H9 (cell line): ENCODE data around the gene DDX59. TPM values are rescaled to one million over a fixed set of nuclear protein-coding genes. Genes with fewer than 3 reads are reported as not detected.

Source experiments
- DNase-seq: peaks from one replicate; pipeline ENCODE4 v3.0.0-alpha.2; 2017
- H2AFZ ChIP-seq: one replicate; pipeline ENCODE4 v1.6.1; 2013; ENCODE audit warnings: mild to moderate bottlenecking, low read length, control low read depth, moderate library complexity
- H2AK5ac ChIP-seq: 2 replicates; pipeline ENCODE4 v1.6.1; 2013; ENCODE audit warnings: low read length, control low read depth, mixed read lengths; ENCODE audit not compliant: insufficient read length
- H2BK120ac ChIP-seq: one replicate; pipeline ENCODE4 v1.6.1; 2013; ENCODE audit warnings: low read depth, mild to moderate bottlenecking, low read length, control low read depth, inconsistent platforms; ENCODE audit not compliant: poor library complexity, severe bottlenecking
- H2BK12ac ChIP-seq: 2 replicates; pipeline ENCODE4 v1.6.1; 2013; ENCODE audit warnings: low read length, control low read depth, mixed read lengths, low read depth; ENCODE audit not compliant: insufficient read length
- H2BK15ac ChIP-seq: 2 replicates; pipeline ENCODE4 v1.6.1; 2013; ENCODE audit warnings: low read depth, low read length, control low read depth
- H2BK20ac ChIP-seq: one replicate; pipeline ENCODE4 v1.6.1; 2013; ENCODE audit warnings: low read depth, mild to moderate bottlenecking, low read length, control low read depth, inconsistent platforms; ENCODE audit not compliant: poor library complexity, severe bottlenecking
- H2BK5ac ChIP-seq: 2 replicates; pipeline ENCODE4 v1.6.1; 2013; ENCODE audit warnings: low read length, control low read depth, mixed read lengths; ENCODE audit not compliant: insufficient read length
- H3K14ac ChIP-seq: 2 replicates; pipeline ENCODE4 v1.6.1; 2013; ENCODE audit warnings: low read length, control low read depth; ENCODE audit not compliant: insufficient read depth
- H3K18ac ChIP-seq: 2 replicates; pipeline ENCODE4 v1.6.1; 2013; ENCODE audit warnings: low read depth, mild to moderate bottlenecking, mixed read lengths, low read length, control low read depth; ENCODE audit not compliant: insufficient read length
- H3K23ac ChIP-seq: 2 replicates; pipeline ENCODE4 v1.6.1; 2013; ENCODE audit warnings: low read length, control low read depth, mixed read lengths, low read depth; ENCODE audit not compliant: insufficient read length
- H3K23me2 ChIP-seq: 2 replicates; pipeline ENCODE4 v1.6.1; 2013; ENCODE audit warnings: low read depth, mild to moderate bottlenecking, mixed read lengths, low read length, control low read depth; ENCODE audit not compliant: insufficient read length, poor library complexity, severe bottlenecking
- H3K27ac ChIP-seq: 2 replicates; pipeline ENCODE4 v1.5.1; 2013; ENCODE audit warnings: low read length, control low read depth, mixed read lengths, low read depth; ENCODE audit not compliant: insufficient read length
- H3K27me3 ChIP-seq: 2 replicates; pipeline ENCODE4 v1.6.1; 2013; ENCODE audit warnings: low read length, control low read depth, inconsistent platforms; ENCODE audit not compliant: insufficient read depth
- H3K4ac ChIP-seq: 2 replicates; pipeline ENCODE4 v1.6.1; 2013; ENCODE audit warnings: low read depth, mild to moderate bottlenecking, control low read depth, inconsistent platforms, low read length, moderate library complexity
- H3K4me1 ChIP-seq: 2 replicates; pipeline ENCODE4 v1.6.1; 2013; ENCODE audit warnings: low read length, control low read depth, inconsistent platforms; ENCODE audit not compliant: insufficient read depth
- H3K4me2 ChIP-seq: 2 replicates; pipeline ENCODE4 v1.6.1; 2013; ENCODE audit warnings: low read length, control low read depth, mixed read lengths; ENCODE audit not compliant: insufficient read length, insufficient read depth
- H3K56ac ChIP-seq: 2 replicates; pipeline ENCODE4 v1.6.1; 2013; ENCODE audit warnings: low read depth, mild to moderate bottlenecking, mixed read lengths, low read length, control low read depth; ENCODE audit not compliant: insufficient read length
- H3K79me1 ChIP-seq: 2 replicates; pipeline ENCODE4 v1.6.1; 2013; ENCODE audit warnings: low read depth, mild to moderate bottlenecking, moderate library complexity, low read length, control low read depth, inconsistent platforms; ENCODE audit not compliant: insufficient read depth, poor library complexity, severe bottlenecking
- H3K79me2 ChIP-seq: 2 replicates; pipeline ENCODE4 v1.6.1; 2013; ENCODE audit warnings: low read length, control low read depth, inconsistent platforms; ENCODE audit not compliant: insufficient read depth
- H3K9ac ChIP-seq: 2 replicates; pipeline ENCODE4 v1.6.1; 2013; ENCODE audit warnings: low read length, control low read depth, mixed read lengths; ENCODE audit not compliant: insufficient read length; ENCODE audit errors: extremely low read depth
- H3K9me3 ChIP-seq: one replicate; pipeline ENCODE4 v1.6.1; 2013; ENCODE audit warnings: low read depth, low read length, inconsistent platforms; ENCODE audit not compliant: control insufficient read depth
- H3T11ph ChIP-seq: one replicate; pipeline ENCODE4 v1.6.1; 2013; ENCODE audit warnings: mild to moderate bottlenecking, low read length, control low read depth, inconsistent platforms
- H4K20me1 ChIP-seq: one replicate; pipeline ENCODE4 v1.6.1; 2013; ENCODE audit not compliant: control insufficient read depth, insufficient read length, insufficient read depth
- H4K5ac ChIP-seq: 2 replicates; pipeline ENCODE4 v1.6.1; 2013; ENCODE audit warnings: low read depth, mild to moderate bottlenecking, mixed read lengths, low read length, control low read depth; ENCODE audit not compliant: insufficient read length
- H4K8ac ChIP-seq: replicated peaks from 2 replicates; pipeline ENCODE4 v1.6.1; 2013; ENCODE audit warnings: low read length, control low read depth, mixed read lengths, low read depth; ENCODE audit not compliant: insufficient read length
- H4K91ac ChIP-seq: 2 replicates; pipeline ENCODE4 v1.6.1; 2013; ENCODE audit warnings: low read depth, mild to moderate bottlenecking, moderate library complexity, mixed read lengths, low read length, control low read depth; ENCODE audit not compliant: insufficient read length
- H3K27ac Mint-ChIP-seq, 3 experiments: 2 replicates in 2 of 3; 3 replicates in 1 of 3; pipeline ENCODE4 v1.8.0; 2020 to 2021; ENCODE audit warnings: mixed read lengths in 3 of 3, mild to moderate bottlenecking in 1 of 3, moderate library complexity in 1 of 3
- H3K27me3 Mint-ChIP-seq: 2 replicates; pipeline ENCODE4 v1.8.0; 2021; ENCODE audit warnings: low read depth, mild to moderate bottlenecking, moderate library complexity, mixed read lengths
- H3K36me3 Mint-ChIP-seq, 3 experiments: 2 replicates in 2 of 3; 3 replicates in 1 of 3; pipeline ENCODE4 v1.8.0; 2020 to 2021; ENCODE audit warnings: low read depth in 3 of 3, mixed read lengths in 3 of 3; ENCODE audit not compliant: insufficient read depth in 1 of 3
- H3K4me1 Mint-ChIP-seq, 2 experiments: 2 replicates each; pipeline ENCODE4 v1.8.0; 2020; ENCODE audit warnings: mixed read lengths in 2 of 2
- H3K4me3 Mint-ChIP-seq, 2 experiments: 2 replicates in 1 of 2; 3 replicates in 1 of 2; pipeline ENCODE4 v1.8.0; 2020 to 2021; ENCODE audit warnings: mild to moderate bottlenecking in 2 of 2, mixed read lengths in 2 of 2, moderate library complexity in 1 of 2
- H3K9me3 Mint-ChIP-seq, 2 experiments: 2 replicates in 1 of 2; 3 replicates in 1 of 2; pipeline ENCODE4 v1.8.0; 2020; ENCODE audit warnings: mild to moderate bottlenecking in 2 of 2, mixed read lengths in 2 of 2, moderate library complexity in 1 of 2
- CTCF ChIP-seq: fragments of 200-600 bp; sonication (generic); conservative IDR thresholded peaks from 3 replicates; pipeline ENCODE4 v1.8.0; 2021; ENCODE audit warnings: antibody characterized with exemption, mild to moderate bottlenecking
- WGBS: extraction: QIAGEN DNeasy Blood & Tissue Kit; methylation state at CpG from one replicate; pipeline ENCODE4 v1.1.7; 2013; ENCODE audit warnings: missing lambda C conversion rate, low lambda C conversion rate, mixed read lengths; ENCODE audit not compliant: insufficient read length; ENCODE audit errors: extremely low coverage; 5-methylcytosine and 5-hydroxymethylcytosine counted together
- total RNA-seq: library from RNA; stranded (reverse); gene quantifications from 2 replicates; pipeline ENCODE4 v1.2.1, GENCODE V29; 2021

DDX59 gene
- total RNA-seq, 1 experiment from 2014 or later: 14.0 TPM

DNA sequence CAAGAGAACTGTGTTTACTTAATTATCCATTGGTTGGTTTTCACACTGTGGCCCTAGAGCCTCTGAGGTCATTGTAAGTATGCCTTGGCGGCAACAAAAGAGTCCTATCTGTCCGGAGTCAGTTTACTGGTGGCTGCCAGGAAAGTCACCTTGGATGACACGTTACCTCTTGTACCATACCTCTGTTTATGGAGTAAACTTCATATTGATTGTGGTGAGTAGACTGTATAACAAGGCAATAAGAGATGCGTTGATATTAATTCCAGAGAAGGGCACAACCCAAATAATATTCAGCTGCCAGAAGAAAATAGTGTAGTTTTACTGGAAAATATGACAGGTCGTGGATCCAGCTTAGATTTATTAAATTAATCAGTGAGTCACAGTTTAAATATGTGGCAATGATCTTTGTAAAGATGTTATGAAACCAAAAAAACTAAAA, 28.7 kb downstream of the DDX59 start:
- Mint-ChIP-seq H3K36me3 (peaks cover 0 to 20% (median 19%) of the 10 kb centered on the region in 3 experiments; a peak in 5 of 7 replicates), H3K4me1 (0 out of 4 replicates have a peak, but pooled peaks cover 0 to 2% of the 10 kb centered on the region in 2 experiments), H3K4me3 (no peak overlapping the region), H3K27ac (no peak overlapping the region), H3K27me3 (no peaks in the 10 kb centered on the region), H3K9me3 (no peaks in the 10 kb centered on the region)
- H3K27ac ChIP-seq: no peak overlapping the region
- H2BK5ac ChIP-seq: no peak overlapping the region
- no peak overlapping the region for H3K4ac ChIP-seq
- no peak overlapping the region for H4K91ac ChIP-seq
- no peak overlapping the region for H4K5ac ChIP-seq
- H3K4me1 ChIP-seq: no peaks in the 10 kb centered on the region
- H3K27me3 ChIP-seq: no peaks in the 10 kb centered on the region
- H3K79me2 ChIP-seq: no peaks in the 10 kb centered on the region
- DNase-seq: no peak
- no peak overlapping the region for H3K4me2 ChIP-seq
- TF ChIP-seq CTCF: no peak
- no peak overlapping the region for H3T11ph ChIP-seq
- no peak overlapping the region for H2AFZ ChIP-seq
- H3K23ac ChIP-seq: no peak overlapping the region
- H3K9me3 ChIP-seq: no peaks in the 10 kb centered on the region
- no peaks in the 10 kb centered on the region for H3K79me1 ChIP-seq
- no peak overlapping the region for H2BK120ac ChIP-seq
- H3K14ac ChIP-seq: no peak overlapping the region
- H2BK15ac ChIP-seq: no peak overlapping the region
- H3K18ac ChIP-seq: no peak overlapping the region
- H4K20me1 ChIP-seq: no peaks in the 10 kb centered on the region
- no peak overlapping the region for H2BK12ac ChIP-seq
- WGBS: no CpG with 5 or more reads among the region's 5 CpGs
- no peak overlapping the region for H2AK5ac ChIP-seq
- no peak overlapping the region for H3K9ac ChIP-seq
- no peak overlapping the region for H2BK20ac ChIP-seq
- H3K23me2 ChIP-seq: no peaks in the 10 kb centered on the region
- no peak overlapping the region for H4K8ac ChIP-seq
- H3K56ac ChIP-seq: no peak overlapping the region
